NCI-H2029 (cell line): Measurements from ENCODE around the gene ANAPC13.
A peak's percentile ranks its signal among the peaks of the same experiment; 100 is the strongest.

ENCODE experiments used
- DNase-seq: peaks from one replicate; lab custom pipeline; 2025; lab: John Stamatoyannopoulos, UW

The ANAPC13 gene

DNA sequence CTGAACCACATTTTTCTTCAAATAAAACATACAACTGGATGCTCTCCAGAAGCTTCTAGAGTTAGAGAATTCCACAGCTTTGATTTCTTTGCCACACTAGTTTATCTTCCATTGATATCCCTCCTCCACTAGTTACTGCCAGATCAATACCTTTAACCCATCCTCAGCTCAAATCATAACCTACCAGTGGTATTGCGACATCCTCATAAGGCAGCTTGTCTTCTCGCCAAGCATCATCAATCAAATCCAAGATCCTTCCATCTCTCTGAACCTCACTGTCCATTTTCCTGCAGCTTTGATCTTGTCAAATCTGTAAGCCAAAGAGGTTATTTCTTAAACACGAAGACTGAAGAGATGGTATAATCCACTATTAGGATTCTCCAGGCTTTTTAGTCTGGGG lies 3.2 kb downstream of the ANAPC13 start:
- no peak for DNase-seq

DNA sequence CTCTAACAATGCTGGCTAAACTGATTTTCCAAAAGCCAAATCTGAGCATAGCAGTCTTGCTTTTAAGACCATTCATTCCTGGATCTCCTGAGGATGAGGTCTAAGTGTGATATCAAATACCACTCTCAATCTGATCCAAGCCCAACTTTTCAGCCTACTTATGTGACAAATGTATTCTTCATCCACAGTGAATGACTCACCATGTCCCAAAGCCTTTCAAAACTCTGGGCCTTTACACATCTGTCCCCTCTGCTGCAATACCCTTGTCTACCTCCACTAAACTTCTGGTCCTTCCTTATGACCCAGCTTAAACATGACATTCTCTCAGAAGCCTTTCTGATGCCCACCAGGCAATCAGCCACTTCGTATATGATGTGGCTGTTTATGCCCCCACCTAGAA lies 4.6 kb downstream of the ANAPC13 start:
- DNase-seq = no peak

DNA sequence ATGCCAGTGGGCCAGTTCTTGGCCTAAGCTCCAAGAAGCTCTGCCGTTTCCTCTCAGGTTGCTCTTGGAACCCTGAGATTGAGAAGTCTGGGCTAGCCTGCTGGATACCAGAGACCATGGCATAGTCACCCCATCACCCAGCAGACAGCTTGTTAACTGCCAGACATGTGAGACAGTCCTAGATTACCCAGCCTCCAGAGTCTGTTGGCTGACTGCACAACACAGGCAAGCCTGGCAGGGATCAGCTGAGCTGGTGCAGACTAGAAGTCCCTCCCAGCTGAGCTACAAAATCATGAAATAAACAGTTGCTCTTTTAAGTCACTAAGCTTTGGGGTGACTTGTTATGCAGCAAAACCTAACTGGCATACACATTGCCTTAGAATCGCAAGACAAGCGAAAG lies 5.2 kb downstream of the ANAPC13 start:
- no peak for DNase-seq

DNA sequence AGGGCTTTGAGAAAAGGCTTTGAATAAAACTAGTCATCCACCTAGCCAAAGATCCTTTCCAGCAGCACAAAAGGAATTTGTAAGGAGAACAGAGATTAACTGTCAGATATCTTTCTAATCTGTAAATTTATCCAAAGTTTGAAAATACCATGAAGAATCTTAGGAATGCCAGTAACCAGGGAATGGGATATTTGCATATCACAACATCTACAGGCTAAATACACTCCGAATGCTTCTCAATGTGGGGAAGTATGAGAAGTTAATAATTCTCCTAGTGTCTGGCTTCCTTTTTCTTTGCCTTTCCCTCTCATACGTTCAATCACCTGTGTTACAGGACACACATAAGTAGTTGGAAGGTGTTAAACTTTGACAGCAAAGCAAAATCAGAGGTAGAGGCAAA lies 7.8 kb downstream of the ANAPC13 start:
- DNase-seq = no peak

DNA sequence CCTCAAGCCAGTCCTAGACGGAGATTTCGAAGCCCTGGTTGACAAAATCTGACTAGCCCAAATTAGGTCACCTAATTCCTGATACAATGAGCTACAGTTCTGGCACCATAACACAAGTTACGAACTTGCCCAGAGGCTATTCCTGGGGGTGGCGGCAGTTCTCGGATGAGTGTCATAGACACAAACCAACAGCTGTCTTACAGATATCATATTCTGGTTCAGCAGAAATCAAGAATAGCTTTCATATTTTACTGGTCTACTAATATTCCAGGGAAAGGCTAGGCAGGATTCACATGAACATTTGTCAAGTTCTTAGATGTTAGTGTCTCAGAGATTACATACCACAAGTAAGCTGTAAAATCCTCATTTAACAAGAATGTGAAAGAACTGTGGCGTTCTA lies 8.8 kb downstream of the ANAPC13 start:
- DNase-seq = no peak

DNA sequence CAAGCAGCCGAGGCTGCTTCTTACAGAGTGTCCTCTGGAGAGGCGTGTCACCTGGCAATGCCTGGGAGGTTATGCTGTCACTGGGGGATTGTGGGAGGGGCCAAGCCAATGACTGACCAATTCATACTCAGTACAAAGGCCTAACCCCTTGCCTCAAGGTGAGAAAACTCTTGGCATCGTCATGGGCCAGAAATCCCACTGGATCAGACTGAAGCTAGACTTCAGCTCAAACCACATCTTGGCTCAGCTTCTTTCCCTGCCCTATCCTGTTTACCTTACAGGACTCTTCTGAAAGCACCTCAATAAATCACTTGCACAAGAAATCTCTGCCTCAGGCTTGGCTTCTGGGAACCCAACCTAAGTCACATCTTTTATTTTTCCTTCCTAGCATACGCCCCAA lies 9.5 kb downstream of the ANAPC13 start:
- DNase-seq = no peak

DNA sequence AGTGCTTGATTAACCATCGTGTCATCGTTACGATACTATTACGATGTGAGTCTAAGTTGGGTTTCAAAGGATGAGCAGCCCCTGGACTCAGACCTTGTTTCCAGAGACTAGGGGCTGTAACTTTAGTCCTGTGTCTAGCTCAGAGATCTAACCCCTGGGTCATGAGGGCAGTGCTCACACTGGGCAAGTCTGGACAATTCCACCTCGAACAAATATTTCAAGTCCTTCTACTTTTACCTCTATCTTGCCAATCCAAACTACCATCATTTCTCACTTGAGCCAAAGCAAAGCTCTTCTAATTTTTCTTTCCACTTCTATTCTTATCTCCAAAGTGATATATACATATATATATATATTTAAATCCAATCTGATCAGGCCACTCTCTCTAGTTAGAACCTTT lies 10.8 kb downstream of the ANAPC13 start:
- DNase-seq = no peak

DNA sequence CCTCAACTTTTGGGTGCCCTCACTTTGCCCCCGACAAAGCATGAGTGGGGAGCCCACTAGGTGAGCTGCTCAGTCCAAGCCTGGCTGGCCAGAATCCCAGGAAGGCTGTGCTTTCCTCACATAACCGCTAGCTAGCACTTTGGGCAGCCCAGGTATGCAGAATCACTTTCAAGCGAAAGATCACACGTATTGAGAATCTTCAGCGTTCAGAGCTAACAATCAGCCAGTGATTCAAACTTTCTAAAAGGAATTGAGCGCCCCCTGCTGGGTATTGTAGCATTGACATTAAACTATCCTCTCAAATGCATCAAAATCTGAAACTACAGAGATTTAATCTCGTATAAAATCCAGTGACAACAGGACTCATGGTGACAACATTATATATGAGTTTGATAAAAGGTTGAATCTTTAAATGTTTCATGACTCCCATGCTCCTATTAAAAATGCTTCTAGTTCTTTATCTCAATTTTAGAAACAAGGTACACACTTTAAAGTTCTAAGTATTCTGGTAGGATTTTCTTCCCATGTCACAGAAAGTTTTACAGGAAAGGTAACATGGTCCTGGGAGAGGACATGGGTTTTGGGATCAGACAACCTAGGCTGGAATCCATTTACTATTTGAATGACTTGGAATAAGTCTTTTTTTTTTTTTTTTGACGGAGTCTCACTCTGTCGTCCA lies 11.8 kb downstream of the ANAPC13 start:
- DNase-seq = peak; percentile 55

DNA sequence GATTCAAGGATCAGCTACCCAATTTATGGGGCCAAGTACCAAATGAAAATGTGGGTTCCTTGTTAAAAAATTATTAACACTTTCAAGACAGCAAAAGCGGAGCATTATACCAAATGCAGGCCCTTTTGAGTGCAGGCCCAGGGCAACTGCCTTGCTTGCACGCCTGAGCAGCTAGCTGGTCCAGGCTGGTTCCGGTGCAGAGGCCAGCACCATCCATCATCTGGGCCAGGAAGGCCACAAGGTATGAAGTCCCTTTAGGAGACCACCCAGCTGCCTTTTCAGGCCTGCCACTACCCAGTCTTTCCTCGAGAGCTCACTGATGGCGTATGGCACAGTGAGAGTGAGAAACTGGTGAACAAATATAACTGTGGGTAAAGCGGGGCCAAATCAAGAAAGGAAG lies 13.0 kb downstream of the ANAPC13 start:
- no peak for DNase-seq

DNA sequence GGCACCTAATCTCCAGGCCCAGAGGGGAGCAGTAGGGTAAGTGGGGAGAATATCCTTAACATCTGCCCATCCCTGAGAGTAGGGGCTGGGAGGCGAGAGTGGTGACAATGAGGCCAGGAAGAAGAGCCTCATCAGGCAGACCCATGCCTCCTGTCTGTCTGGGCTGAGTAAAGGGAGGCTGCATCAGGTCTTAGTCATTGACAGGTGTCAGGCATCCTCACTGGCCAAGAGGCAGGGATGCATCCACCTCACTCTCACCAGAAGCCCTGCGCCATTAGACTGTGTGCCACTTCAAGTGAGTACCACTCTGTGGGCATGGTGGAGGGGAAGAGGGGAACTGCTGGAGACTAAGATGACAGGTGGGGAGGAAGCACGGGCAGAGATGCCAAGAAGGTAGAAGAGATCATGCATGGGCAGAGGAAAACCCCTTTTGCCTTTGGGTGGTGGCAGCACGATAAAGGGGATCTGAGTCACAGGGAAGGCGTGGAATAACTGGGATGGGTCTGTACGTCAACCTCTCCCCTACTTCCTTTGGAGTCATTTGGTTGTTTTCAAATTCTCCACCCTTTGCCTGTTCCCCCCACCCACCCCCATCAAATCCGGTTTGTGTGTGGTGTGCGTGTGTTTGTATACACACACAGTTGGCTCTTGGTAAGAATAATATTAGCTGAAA lies 14.1 kb downstream of the ANAPC13 start:
- no peak for DNase-seq

DNA sequence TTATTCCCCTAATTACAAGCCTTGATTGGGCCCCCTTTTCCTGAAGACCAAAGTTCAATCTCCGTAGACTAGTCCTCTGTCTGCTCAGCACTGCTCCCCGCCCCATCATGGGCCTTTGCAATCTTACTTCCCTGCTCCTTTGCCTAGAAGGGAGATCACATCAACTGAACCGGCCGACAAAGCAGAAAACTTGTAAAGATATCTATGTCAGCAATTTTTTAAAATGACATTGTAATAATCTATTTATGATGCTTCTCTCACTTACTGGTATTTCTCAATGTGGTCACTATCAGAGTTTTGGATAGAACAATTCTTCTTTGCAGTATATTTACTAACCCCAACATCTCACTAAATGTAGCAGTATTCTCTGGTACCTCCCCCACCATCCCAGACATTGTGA lies 17.3 kb downstream of the ANAPC13 start:
- no peak for DNase-seq

DNA sequence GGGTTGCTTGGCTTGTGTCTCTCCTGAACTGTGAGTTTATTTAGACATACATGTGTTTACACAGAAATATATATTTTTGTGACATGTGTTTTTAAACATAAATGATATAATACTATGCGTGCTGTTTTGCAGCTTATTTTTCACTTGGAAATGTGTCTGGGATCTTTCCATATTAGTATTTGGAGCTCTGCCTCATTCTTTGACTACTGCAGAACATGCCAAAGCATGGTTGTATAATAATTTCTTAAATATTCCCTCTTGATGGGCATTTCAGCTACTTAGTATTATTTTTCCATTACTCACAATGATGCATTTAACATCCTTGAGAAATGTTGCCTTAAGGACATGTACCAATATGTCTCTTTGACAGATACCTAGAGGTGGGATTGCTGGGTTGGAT lies 19.5 kb downstream of the ANAPC13 start:
- no peak for DNase-seq

DNA sequence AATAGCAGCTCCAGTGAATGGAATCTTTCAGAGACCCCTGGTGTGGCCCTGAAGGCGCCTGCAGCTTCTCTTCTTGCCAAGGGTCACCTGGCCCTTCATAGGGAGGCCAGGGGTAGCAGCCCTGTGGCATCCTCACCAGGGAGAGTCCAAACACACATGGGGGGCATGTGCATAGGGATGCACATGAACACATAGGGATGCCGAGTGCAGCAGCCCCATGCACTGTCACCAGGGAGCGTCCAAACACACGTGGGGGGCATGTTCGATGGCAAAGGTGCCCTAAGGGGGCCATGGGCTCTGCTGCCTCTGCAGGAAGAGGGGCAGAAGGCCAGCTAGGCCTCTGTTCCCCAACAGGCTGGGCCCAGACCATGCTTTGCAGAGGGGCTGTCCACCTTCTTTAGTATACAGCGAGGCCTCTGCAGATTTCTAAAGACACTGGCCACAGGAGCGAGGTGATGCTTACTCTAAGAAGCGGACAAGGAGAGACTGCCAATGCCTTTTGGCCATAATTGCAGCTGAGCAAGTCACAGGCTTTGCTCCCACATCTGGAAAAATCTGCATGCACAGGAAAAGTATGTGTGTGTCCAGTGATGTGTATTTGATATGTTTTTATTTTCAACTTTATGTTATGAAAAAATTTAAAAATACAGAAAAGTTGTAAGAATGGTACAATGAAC lies 21.0 kb downstream of the ANAPC13 start:
- no peak for DNase-seq

DNA sequence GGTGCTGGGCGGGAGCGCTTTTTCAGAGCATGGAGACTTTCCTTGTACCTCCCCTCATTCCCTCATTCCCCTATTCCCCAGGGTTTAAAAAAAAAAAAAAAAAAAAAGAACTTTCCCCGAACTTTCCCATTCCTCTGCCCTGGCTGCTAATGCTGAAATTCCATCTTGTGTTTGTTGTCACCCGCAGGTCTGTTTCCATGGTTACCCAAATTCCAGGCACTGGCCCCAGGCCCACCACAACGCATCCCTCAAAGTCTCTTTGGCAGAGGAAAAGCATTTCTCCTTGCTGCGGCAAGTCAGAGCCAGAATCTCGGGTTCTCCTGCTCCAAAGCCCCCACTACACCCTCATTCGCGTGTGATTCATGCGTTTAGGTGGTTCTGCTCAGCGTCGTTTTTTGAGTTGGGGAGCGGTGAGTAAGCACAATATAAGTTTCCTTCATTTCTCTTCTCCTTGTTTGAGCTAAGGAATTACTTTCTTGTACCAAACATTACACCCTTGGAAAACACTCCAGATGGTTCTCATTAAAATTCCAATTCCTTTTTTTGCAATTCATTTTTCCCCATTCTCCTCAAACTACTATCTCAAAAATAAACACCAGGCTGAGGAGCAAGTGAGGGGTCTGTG lies 21.6 kb downstream of the ANAPC13 start:
- DNase-seq = no peak

DNA sequence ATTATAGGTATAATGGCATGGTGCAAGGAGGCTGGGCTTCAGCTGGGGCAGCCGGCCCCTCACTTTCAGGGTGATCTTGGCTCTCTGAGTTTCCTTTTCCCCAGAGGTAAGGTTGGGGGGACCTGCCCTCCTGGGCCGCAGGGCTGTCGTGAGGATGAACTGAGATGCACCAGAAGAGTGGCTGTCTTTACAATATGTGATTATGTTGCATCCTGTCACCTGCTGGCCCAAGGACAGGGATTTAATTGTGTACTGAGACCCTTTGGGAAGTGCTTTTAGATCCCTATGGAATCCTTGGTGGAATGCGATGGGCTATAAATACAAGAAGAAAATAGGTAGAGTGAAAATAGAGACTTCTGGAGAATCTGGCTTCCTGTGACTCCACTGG lies 22.1 kb downstream of the ANAPC13 start:
- no peak for DNase-seq

DNA sequence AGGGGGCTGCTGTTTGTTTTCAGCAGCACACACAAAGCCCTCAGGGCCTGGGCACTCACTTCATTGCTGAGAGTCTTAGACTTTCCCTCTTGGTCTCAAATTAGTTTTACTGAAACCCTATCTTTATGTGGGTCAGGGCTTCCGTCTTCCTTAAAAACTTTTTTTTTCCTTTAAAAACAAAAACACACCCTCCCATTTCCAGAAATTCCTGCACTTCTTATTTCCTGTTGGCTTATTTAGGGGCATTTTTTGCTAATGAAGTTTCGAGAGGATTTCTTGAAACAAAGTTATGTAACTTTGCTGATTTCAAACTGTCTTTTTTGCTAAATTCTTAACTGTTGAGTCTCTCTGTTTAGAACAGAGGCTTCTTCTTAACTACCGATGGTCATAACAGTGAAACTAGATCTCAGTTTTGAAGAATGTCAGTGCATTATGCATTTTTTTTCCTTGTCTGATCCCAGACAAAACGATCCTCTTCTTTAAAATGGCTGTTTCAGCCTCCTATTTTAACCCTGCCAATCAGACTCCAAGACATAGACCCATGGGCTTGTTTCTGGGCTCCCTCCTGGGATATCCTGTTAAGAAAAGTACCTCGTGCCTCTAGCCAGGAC lies 23.3 kb downstream of the ANAPC13 start:
- no peak for DNase-seq

DNA sequence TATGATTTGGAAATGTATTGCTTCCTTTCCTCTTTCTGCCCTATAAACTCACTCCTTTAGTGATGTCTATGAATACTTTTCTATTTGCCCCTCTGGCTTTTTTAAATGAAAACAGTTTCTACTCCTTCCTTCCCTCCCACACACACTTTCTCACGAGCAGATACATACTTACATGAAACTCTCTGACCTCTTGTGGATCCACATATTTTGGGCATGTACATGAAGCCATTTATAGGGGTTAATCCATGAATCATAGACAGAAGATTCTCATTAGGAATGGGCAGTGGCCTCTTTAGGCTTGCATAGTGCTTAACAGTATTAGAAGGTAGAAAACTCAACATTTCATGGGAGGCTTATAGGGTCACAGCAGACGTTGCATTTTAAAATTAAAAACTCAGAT lies 24.8 kb downstream of the ANAPC13 start:
- DNase-seq = no peak

DNA sequence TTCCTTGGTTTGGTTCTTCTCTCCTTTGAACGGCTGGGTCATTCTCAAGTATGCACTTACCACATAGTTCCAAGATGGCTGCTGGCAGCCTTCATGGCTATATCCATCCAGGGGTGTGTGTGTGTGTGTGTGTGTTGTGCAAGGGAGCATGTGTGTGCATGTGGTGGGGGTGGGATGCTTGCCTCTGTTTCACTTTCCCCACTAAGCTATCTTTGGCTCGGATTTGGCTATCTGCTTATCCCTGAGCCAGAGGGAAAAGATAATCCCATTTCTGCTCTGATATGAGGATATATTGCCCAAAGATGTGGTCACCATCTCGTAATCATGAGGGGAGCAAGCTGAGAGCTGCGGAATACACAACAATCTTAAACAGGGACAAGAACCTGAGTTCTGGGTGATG lies 26.2 kb downstream of the ANAPC13 start:
- no peak for DNase-seq

DNA sequence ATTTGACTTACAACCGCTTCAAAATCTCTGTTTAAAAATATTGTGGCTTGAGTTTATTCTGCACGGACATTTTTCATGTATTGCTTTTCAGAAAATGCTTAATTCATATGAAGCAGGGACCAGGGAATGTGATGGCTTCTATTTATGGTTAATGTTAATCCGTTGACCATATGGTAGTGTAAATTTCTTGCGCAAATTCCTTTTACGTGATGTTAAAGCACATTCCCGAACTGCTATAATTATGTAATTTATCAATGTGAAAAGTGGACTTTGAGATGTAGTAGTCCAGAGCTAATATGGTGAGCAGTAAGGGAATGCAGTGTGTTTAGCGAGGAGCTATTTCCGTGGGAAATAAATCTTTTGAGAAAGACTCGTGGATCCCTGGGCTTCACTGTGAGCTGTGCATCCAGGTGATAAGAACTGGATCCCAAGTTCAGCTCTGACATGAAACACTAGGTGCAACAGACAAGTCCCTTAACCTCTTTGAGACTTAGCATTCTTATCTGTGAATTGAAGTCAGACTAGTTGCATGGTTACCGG lies 27.3 kb downstream of the ANAPC13 start:
- no peak for DNase-seq

DNA sequence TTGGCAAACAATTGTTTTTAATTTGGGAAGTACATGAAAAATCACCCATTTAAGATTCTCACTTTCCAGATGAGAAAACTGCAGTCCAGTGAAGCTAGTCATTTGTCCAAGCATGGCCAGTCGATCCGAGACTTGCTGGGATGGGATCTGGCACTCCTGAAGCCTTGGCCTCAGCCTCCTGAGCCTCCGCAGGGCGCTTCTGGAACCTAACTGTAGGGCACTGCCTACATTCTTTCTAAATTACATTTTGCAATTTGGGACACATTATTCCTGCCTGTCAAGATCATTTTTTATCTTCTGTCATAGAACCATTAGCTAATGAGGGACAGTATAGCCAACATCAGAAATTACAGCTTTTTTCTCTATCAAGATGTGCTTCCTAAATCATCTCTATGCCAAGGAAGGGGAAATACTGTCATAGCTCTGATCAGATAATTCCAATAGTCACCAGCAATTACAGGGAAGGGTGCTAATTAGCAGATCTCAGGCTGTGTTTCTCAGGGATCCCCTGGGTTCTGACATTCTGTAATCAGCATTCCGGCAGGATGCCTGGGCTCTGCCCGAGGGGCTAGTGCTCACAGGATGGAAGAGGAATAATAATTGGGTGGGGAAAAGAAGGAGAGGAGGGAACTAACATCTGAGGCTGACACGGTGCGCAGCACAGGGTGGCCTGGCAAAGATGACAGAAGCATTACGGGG lies 28.3 kb downstream of the ANAPC13 start:
- DNase-seq = no peak

DNA sequence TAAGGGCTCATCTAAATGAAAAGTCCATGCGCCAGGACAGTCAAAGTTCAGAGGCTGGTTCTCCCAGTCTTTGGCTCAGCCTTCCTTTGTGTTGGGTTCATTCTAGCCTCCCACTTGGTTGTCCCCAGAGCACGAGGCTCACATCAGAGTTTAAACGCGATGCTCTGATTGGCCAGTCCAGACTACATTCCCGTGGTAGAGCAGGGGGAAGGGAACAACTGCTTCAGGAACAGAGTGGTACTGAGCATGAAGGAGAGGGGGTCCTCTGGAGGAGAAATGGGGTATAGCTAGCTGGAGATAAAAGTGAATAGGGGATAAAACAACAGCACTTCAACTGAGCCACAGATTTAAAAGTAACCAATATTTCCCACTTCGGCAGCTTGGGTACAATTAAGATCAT lies 32.2 kb downstream of the ANAPC13 start:
- DNase-seq = no peak

DNA sequence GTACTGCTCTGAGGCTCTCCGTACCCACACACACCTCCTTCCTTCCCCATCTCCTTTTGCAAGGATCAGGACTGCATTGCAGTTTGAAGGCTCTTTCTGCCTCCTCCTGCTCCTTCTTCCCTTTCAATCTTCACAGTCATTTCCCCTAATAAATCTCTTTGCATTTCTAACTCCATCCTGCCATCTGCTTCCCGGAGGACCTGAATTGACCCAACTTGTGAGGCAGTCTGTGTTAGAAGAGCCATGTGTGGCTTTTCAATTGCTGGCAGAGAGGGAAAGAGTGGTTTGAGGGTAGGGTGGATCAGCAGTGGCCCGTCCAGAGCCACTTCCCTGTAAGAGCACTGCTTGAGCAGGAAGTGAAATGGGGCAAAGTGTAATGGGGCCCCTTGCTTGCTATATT lies 35.8 kb downstream of the ANAPC13 start:
- no peak for DNase-seq
